ENCODE data around the gene IL17RE. TPM values are rescaled to one million over a fixed set of nuclear protein-coding genes. Genes with fewer than 3 reads are reported as not detected.

IL17RE gene
- total RNA-seq, 1 experiment from 2014 or later, result 4.0 TPM

DNA sequence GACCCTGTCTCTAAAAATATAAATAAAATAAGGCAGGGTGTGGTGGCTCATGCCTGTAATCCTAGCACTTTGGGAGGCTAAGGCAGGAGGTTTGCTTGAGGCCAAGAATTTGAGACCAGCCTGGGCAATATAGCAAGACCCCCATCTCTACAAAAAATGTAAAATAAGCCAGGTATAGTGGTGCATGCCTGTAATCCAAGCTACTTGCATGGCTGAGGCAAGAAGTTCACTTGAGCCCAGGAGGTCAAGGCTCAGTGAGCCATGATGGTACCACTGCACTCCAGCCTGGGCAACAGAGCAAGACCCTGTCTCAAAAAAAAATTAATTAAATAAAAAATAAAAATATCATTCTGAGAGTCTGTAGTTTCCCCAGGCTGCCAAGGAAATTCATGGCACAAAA is 16.3 kb upstream of the IL17RE start:
- Histone ChIP-seq H3K9me3 (ENCODE audit: low read length) (no peaks in the 10 kb centered on the region), H3K4me1 (ENCODE audit: insufficient read depth, low read length) (peaks cover 15% of the 10 kb centered on the region), H3K4me2 (ENCODE audit: low read length) (no peak overlapping the region), H4K20me1 (ENCODE audit: low read length) (no peaks in the 10 kb centered on the region), H3K4me3 (ENCODE audit: low read length) (no peak overlapping the region), H3K36me3 (ENCODE audit: low read depth, low read length) (no peaks in the 10 kb centered on the region), H2AFZ (ENCODE audit: low read length) (no peak overlapping the region), H3K79me2 (ENCODE audit: low read length) (peaks cover 9% of the 10 kb centered on the region), H3F3A (ENCODE audit: low read length, unreplicated experiment) (peaks cover 4% of the 10 kb centered on the region), H3K9ac (ENCODE audit: low read length) (no peak overlapping the region), H3K27me3 (ENCODE audit: low read length) (no peaks in the 10 kb centered on the region), H3K27ac (ENCODE audit: low read length) (no peak overlapping the region), H3K9me2 (replicated peaks; ENCODE audit: low read length) (no peaks in the 10 kb centered on the region)
- ChIA-PET CTCF (no interaction called here), POLR2A (ENCODE audit: unreplicated experiment) (no interaction called here)
- ATAC-seq (no peak), DNase-seq (no peak)
- intact Hi-C loops (cut with micrococcal nuclease), result no loop called here
- TF ChIP-seq EZH2 (IDR thresholded peaks at IDR 0.05; ENCODE audit: low read length, unreplicated experiment) (no peak), CTCF (conservative IDR thresholded peaks at IDR 0.05; ENCODE audit: low read depth, low read length) (no peak), EZH2phosphoT487 (IDR thresholded peaks at IDR 0.05; ENCODE audit: borderline replicate concordance, low read length) (no peak)
- BruUV-seq (replicated peaks), result no TSS peak

GRCh38 chr3:9887480-9887879 is 15.2 kb upstream of the IL17RE start:
- no peak overlapping the region for H3K9ac ChIP-seq (ENCODE audit: low read length)
- no peak overlapping the region for H2AFZ ChIP-seq (ENCODE audit: low read length)
- CTCF ChIA-PET, result no interaction called here
- DNase-seq (no peak), ATAC-seq (no peak)
- no peaks in the 10 kb centered on the region for H3K9me3 ChIP-seq (ENCODE audit: low read length)
- TF ChIP-seq EZH2phosphoT487 (IDR thresholded peaks at IDR 0.05; ENCODE audit: borderline replicate concordance, low read length) (no peak), EZH2 (IDR thresholded peaks at IDR 0.05; ENCODE audit: low read length, unreplicated experiment) (no peak), CTCF (conservative IDR thresholded peaks at IDR 0.05; ENCODE audit: low read depth, low read length) (no peak)
- H4K20me1 ChIP-seq (ENCODE audit: low read length), result no peaks in the 10 kb centered on the region
- no peak overlapping the region for H3K27ac ChIP-seq (ENCODE audit: low read length)
- no peaks in the 10 kb centered on the region for H3K36me3 ChIP-seq (ENCODE audit: low read depth, low read length)
- POLR2A ChIA-PET (ENCODE audit: unreplicated experiment), result no interaction called here
- intact Hi-C loops (cut with micrococcal nuclease), result no loop called here
- H3K4me2 ChIP-seq (ENCODE audit: low read length), result no peak overlapping the region
- no TSS peak for BruUV-seq (replicated peaks)
- peaks cover 21% of the 10 kb centered on the region for H3K4me1 ChIP-seq (ENCODE audit: insufficient read depth, low read length)
- H3K79me2 ChIP-seq (ENCODE audit: low read length), result peaks cover 20% of the 10 kb centered on the region
- no peaks in the 10 kb centered on the region for H3K27me3 ChIP-seq (ENCODE audit: low read length)
- H3F3A ChIP-seq (ENCODE audit: low read length, unreplicated experiment), result peaks cover 4% of the 10 kb centered on the region
- H3K4me3 ChIP-seq (ENCODE audit: low read length), result no peak overlapping the region
- no peaks in the 10 kb centered on the region for H3K9me2 ChIP-seq (replicated peaks; ENCODE audit: low read length)

DNA sequence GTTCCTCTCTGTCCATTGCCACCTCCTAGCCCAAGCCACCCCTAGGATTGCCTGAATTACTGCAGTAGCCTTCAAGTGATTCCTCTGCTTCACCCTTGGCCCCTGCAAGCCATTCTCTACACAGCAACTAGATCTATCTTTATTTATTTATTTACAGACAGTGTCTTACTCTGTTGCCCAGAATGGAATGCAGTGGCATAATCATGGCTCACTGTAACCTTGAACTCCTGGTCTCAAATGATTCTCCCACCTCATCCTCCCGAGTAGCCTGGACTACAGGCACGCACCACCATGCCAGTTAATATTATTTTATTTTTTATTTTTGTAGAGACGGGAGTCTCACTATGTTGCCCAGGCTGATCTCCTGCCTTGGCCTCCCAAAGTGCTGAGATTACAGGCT is 14.1 kb upstream of the IL17RE start:
- H2AFZ ChIP-seq (ENCODE audit: low read length), result no peak overlapping the region
- peaks cover 31% of the 10 kb centered on the region for H3K4me1 ChIP-seq (ENCODE audit: insufficient read depth, low read length)
- no peak overlapping the region for H3K4me3 ChIP-seq (ENCODE audit: low read length)
- H3K27ac ChIP-seq (ENCODE audit: low read length), result no peak overlapping the region
- POLR2A ChIA-PET (ENCODE audit: unreplicated experiment), result no interaction called here
- H3K9me3 ChIP-seq (ENCODE audit: low read length), result no peaks in the 10 kb centered on the region
- DNase-seq (no peak), ATAC-seq (no peak)
- H3K9me2 ChIP-seq (replicated peaks; ENCODE audit: low read length), result no peaks in the 10 kb centered on the region
- CTCF ChIA-PET, result no interaction called here
- peaks cover 9% of the 10 kb centered on the region; the same call in 1 of the 2 replicates for H3K36me3 ChIP-seq (ENCODE audit: low read depth, low read length)
- H3K79me2 ChIP-seq (ENCODE audit: low read length), result peaks cover 31% of the 10 kb centered on the region
- peaks cover 8% of the 10 kb centered on the region for H3F3A ChIP-seq (ENCODE audit: low read length, unreplicated experiment)
- no peak overlapping the region for H3K9ac ChIP-seq (ENCODE audit: low read length)
- no peaks in the 10 kb centered on the region for H3K27me3 ChIP-seq (ENCODE audit: low read length)
- BruUV-seq (replicated peaks), result no TSS peak
- H3K4me2 ChIP-seq (ENCODE audit: low read length), result no peak overlapping the region
- intact Hi-C loops (cut with micrococcal nuclease), result no loop called here
- no peaks in the 10 kb centered on the region for H4K20me1 ChIP-seq (ENCODE audit: low read length)
- TF ChIP-seq CTCF (conservative IDR thresholded peaks at IDR 0.05; ENCODE audit: low read depth, low read length) (no peak), EZH2phosphoT487 (IDR thresholded peaks at IDR 0.05; ENCODE audit: borderline replicate concordance, low read length) (no peak), EZH2 (IDR thresholded peaks at IDR 0.05; ENCODE audit: low read length, unreplicated experiment) (no peak)

Measured in PC-3 (cell line).